ENCODE measurements around the gene ARID3B.

DNA sequence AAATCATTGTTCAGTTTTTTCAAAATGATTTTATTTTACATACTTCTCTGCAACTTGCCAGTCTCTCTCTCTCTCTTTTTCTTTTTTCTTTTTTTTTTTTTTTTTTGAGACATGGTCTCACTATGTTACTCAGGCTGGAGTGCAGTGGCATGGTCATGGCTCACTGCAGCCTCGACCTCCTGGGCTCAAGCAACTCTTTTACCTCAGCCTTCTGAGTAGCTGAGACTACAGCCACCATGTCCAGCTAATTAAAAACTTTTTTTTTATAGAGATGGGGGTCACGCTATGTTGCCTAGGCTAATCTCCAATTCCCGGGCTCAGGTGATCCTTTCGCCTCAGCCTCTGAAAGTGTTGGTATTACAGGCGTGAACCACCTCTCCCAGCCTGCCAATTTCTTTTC is 12.1 kb upstream of the ARID3B start:
- TF ChIP-seq, protein P1, sequence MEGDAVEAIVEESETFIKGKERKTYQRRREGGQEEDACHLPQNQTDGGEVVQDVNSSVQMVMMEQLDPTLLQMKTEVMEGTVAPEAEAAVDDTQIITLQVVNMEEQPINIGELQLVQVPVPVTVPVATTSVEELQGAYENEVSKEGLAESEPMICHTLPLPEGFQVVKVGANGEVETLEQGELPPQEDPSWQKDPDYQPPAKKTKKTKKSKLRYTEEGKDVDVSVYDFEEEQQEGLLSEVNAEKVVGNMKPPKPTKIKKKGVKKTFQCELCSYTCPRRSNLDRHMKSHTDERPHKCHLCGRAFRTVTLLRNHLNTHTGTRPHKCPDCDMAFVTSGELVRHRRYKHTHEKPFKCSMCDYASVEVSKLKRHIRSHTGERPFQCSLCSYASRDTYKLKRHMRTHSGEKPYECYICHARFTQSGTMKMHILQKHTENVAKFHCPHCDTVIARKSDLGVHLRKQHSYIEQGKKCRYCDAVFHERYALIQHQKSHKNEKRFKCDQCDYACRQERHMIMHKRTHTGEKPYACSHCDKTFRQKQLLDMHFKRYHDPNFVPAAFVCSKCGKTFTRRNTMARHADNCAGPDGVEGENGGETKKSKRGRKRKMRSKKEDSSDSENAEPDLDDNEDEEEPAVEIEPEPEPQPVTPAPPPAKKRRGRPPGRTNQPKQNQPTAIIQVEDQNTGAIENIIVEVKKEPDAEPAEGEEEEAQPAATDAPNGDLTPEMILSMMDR (conservative IDR thresholded peaks at IDR 0.05; ENCODE audit: low read length): no peak
- TF ChIP-seq EZH2phosphoT487 (IDR thresholded peaks at IDR 0.05; ENCODE audit: borderline replicate concordance, low read depth, low read length): no peak
